ENCODE measurements around the gene SPTSSB. TPM values are rescaled to one million over a fixed set of nuclear protein-coding genes. Genes with fewer than 3 reads are reported as not detected.

The SPTSSB gene
- total and polyA plus RNA-seq, 4 donors, result under 0.01 to 1.0 (median 0.05) TPM

DNA sequence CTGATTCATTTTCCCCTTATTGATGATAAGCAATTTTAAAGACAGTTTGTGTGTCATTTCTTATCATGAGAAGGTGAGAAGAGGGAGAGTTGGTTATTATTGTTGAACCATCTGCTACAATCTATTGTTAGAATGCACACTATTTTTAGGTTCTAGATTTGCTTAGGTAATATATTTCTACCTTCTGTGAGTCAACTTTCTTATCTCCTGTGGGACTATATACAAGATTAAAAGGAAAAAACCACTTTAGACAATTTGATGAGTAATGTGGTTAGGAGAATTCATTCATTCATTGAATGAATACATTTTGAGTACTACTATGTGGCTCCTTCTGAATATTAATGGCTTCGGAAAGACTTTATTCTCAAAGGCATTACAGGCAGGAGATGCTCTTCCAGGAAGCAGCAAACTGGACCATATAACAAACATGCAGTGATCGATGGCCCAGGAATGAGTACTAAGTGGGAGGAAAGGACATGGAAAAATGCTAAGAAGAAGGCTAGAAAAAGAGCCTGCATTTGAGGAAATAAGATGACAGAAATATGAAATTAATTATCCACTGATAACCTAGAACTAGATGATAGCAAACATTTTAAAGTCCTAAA is 22.4 kb downstream of the SPTSSB start:
- Histone ChIP-seq H3K4me3 (ENCODE audit: low read depth in 1 of 3, low read length in 3 of 3) (no peak overlapping the region), H3K27me3 (ENCODE audit: control insufficient read depth in 4 of 4, insufficient read depth in 4 of 4, low read length in 3 of 4) (no peaks in the 10 kb centered on the region), H3K4me1 (ENCODE audit: control insufficient read depth in 4 of 4, insufficient read depth in 4 of 4, low read length in 3 of 4) (no peaks in the 10 kb centered on the region), H3K9ac (ENCODE audit: low read depth in 1 of 2, low read length in 2 of 2) (no peak overlapping the region), H3K9me3 (ENCODE audit: control insufficient read depth in 4 of 4, low read length in 3 of 4) (no peaks in the 10 kb centered on the region), H3K27ac (ENCODE audit: low read depth in 1 of 2, low read length in 2 of 2) (no peak overlapping the region), H3K36me3 (ENCODE audit: control insufficient read depth in 4 of 4, insufficient read depth in 3 of 4, low read depth in 1 of 4, low read length in 3 of 4) (no peaks in the 10 kb centered on the region)
- DNase-seq (ENCODE audit: low spot score), result no peak
- 88% methylated on average over 2 of the region's 2 CpGs for WGBS
- TF ChIP-seq HNF4A (conservative IDR thresholded peaks at IDR 0.05) (no peak), HNF4G (IDR thresholded peaks at IDR 0.05) (no peak), NR2F2 (IDR thresholded peaks at IDR 0.05) (no peak), RXRA (IDR thresholded peaks at IDR 0.05) (no peak), RAD21 (IDR thresholded peaks at IDR 0.05) (no peak), FOXA2 (IDR thresholded peaks at IDR 0.05) (no peak), FOXA1 (IDR thresholded peaks at IDR 0.05) (no peak), JUND (IDR thresholded peaks at IDR 0.05) (no peak), TAF1 (conservative IDR thresholded peaks at IDR 0.05) (no peak), YY1 (IDR thresholded peaks at IDR 0.05) (no peak), GABPA (IDR thresholded peaks at IDR 0.05 in 1 of 2, conservative IDR thresholded peaks at IDR 0.05 in 1 of 2) (no peak), SP1 (IDR thresholded peaks at IDR 0.05) (no peak), EGR1 (IDR thresholded peaks at IDR 0.05; ENCODE audit: low read depth in 2 of 2) (no peak)
- TF ChIP-seq, protein P1, sequence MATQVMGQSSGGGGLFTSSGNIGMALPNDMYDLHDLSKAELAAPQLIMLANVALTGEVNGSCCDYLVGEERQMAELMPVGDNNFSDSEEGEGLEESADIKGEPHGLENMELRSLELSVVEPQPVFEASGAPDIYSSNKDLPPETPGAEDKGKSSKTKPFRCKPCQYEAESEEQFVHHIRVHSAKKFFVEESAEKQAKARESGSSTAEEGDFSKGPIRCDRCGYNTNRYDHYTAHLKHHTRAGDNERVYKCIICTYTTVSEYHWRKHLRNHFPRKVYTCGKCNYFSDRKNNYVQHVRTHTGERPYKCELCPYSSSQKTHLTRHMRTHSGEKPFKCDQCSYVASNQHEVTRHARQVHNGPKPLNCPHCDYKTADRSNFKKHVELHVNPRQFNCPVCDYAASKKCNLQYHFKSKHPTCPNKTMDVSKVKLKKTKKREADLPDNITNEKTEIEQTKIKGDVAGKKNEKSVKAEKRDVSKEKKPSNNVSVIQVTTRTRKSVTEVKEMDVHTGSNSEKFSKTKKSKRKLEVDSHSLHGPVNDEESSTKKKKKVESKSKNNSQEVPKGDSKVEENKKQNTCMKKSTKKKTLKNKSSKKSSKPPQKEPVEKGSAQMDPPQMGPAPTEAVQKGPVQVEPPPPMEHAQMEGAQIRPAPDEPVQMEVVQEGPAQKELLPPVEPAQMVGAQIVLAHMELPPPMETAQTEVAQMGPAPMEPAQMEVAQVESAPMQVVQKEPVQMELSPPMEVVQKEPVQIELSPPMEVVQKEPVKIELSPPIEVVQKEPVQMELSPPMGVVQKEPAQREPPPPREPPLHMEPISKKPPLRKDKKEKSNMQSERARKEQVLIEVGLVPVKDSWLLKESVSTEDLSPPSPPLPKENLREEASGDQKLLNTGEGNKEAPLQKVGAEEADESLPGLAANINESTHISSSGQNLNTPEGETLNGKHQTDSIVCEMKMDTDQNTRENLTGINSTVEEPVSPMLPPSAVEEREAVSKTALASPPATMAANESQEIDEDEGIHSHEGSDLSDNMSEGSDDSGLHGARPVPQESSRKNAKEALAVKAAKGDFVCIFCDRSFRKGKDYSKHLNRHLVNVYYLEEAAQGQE (IDR thresholded peaks at IDR 0.05), result no peak
- TF ChIP-seq, protein P2, sequence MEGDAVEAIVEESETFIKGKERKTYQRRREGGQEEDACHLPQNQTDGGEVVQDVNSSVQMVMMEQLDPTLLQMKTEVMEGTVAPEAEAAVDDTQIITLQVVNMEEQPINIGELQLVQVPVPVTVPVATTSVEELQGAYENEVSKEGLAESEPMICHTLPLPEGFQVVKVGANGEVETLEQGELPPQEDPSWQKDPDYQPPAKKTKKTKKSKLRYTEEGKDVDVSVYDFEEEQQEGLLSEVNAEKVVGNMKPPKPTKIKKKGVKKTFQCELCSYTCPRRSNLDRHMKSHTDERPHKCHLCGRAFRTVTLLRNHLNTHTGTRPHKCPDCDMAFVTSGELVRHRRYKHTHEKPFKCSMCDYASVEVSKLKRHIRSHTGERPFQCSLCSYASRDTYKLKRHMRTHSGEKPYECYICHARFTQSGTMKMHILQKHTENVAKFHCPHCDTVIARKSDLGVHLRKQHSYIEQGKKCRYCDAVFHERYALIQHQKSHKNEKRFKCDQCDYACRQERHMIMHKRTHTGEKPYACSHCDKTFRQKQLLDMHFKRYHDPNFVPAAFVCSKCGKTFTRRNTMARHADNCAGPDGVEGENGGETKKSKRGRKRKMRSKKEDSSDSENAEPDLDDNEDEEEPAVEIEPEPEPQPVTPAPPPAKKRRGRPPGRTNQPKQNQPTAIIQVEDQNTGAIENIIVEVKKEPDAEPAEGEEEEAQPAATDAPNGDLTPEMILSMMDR (IDR thresholded peaks at IDR 0.05; ENCODE audit: low read depth, low read length, missing input control), result no peak
- TF ChIP-seq, protein P3, sequence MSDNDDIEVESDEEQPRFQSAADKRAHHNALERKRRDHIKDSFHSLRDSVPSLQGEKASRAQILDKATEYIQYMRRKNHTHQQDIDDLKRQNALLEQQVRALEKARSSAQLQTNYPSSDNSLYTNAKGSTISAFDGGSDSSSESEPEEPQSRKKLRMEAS (IDR thresholded peaks at IDR 0.05), result no peak
- TF ChIP-seq, protein P4, sequence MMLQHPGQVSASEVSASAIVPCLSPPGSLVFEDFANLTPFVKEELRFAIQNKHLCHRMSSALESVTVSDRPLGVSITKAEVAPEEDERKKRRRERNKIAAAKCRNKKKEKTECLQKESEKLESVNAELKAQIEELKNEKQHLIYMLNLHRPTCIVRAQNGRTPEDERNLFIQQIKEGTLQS (IDR thresholded peaks at IDR 0.05), result no peak
- TF ChIP-seq, protein P5, sequence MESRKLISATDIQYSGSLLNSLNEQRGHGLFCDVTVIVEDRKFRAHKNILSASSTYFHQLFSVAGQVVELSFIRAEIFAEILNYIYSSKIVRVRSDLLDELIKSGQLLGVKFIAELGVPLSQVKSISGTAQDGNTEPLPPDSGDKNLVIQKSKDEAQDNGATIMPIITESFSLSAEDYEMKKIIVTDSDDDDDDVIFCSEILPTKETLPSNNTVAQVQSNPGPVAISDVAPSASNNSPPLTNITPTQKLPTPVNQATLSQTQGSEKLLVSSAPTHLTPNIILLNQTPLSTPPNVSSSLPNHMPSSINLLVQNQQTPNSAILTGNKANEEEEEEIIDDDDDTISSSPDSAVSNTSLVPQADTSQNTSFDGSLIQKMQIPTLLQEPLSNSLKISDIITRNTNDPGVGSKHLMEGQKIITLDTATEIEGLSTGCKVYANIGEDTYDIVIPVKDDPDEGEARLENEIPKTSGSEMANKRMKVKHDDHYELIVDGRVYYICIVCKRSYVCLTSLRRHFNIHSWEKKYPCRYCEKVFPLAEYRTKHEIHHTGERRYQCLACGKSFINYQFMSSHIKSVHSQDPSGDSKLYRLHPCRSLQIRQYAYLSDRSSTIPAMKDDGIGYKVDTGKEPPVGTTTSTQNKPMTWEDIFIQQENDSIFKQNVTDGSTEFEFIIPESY (IDR thresholded peaks at IDR 0.05), result no peak

All from liver (tissue), 9 donors.